Activated B cell treated with CpG ODN at 0.5 μM for 24 hours (primary cell): ENCODE results near the gene VPS11. TPM values are rescaled to one million over a fixed set of nuclear protein-coding genes. Genes with fewer than 3 reads are reported as not detected.

Experiments
- ATAC-seq: fragments of 200-7000 bp; cut with Tn5 transposase; one replicate; pipeline ENCODE4 v1.10.0; 2021; ENCODE audit warnings: low read depth, mild to moderate bottlenecking, moderate library complexity
- CTCF ChIA-PET: fragments of 350-600 bp; sonication (Branson Sonifier 250); formaldehyde crosslinking; loops from one replicate; lab custom pipeline; 2021; ENCODE audit warnings: antibody characterized with exemption; lab: Charles Lee
- POLR2A ChIA-PET: fragments of 350-600 bp; sonication (Branson Sonifier 250); formaldehyde crosslinking; loops from one replicate; lab custom pipeline; 2021; ENCODE audit warnings: antibody characterized with exemption; lab: Charles Lee
- DNase-seq: peaks from one replicate; pipeline ENCODE4 v3.0.0; 2022
- H3K27ac Mint-ChIP-seq: one replicate; pipeline ENCODE4 v1.8.0; 2020; ENCODE audit warnings: mixed read lengths
- H3K27me3 Mint-ChIP-seq: one replicate; pipeline ENCODE4 v1.8.0; 2021; ENCODE audit warnings: mixed read lengths
- H3K36me3 Mint-ChIP-seq: one replicate; pipeline ENCODE4 v1.8.0; 2021; ENCODE audit warnings: low read depth, mixed read lengths
- H3K4me1 Mint-ChIP-seq: one replicate; pipeline ENCODE4 v1.8.0; 2021; ENCODE audit warnings: mixed read lengths
- H3K4me3 Mint-ChIP-seq: one replicate; pipeline ENCODE4 v1.8.0; 2020; ENCODE audit warnings: mild to moderate bottlenecking, mixed read lengths
- H3K9me3 Mint-ChIP-seq: one replicate; pipeline ENCODE4 v1.8.0; 2020; ENCODE audit warnings: mixed read lengths
- CTCF ChIP-seq: fragments of 200-600 bp; IDR thresholded peaks from one replicate; pipeline ENCODE4 v1.8.0; 2022; ENCODE audit warnings: antibody characterized with exemption, mild to moderate bottlenecking
- intact Hi-C: fragments of 100-400 bp; cut with micrococcal nuclease; formaldehyde crosslinking; loops from one replicate; pipeline ENCODE4 v1.15.1; 2024
- total RNA-seq: library from RNA; stranded (reverse); gene quantifications from 2 replicates; pipeline ENCODE4 v1.2.3, GENCODE V29; 2022

The VPS11 gene
- total RNA-seq, 1 donor from 2014 or later, result 53.6 TPM

- Mint-ChIP-seq H3K4me3 (peak overlapping the region; percentile 39), H3K4me1 (peaks cover 40% of the 10 kb centered on the region), H3K27me3 (no peaks in the 10 kb centered on the region), H3K36me3 (peaks cover 95% of the 10 kb centered on the region), H3K9me3 (no peaks in the 10 kb centered on the region), H3K27ac (peak overlapping the region; percentile 71)
- peak; percentile 85 for ATAC-seq
- peak; percentile 47 for DNase-seq
- ChIA-PET CTCF (no interaction called here), POLR2A (interaction anchor here (0.8 to 2.5 kb wide), 8 partner anchors 14 to 70 kb away, joined by 3 to 21 read pairs (median 4); partner anchors contain the start of genes C2CD2L, HINFP, RPS25 and TRAPPC4)
- intact Hi-C loops, result loop anchor here (1.0 to 10.0 kb wide), 3 partner anchors 15 to 57 kb away; partner anchors contain the start of genes CENATAC, SLC37A4 and VPS11
- TF ChIP-seq CTCF, result no peak
Observed at GRCh38 chr11:119051440-119052162, 16.0 kb upstream of the VPS11 start.

- Mint-ChIP-seq H3K4me1 (peaks cover 42% of the 10 kb centered on the region), H3K27me3 (no peaks in the 10 kb centered on the region), H3K4me3 (peak overlapping the region; percentile 39), H3K36me3 (peaks cover 90% of the 10 kb centered on the region), H3K9me3 (no peaks in the 10 kb centered on the region), H3K27ac (peak overlapping the region; percentile 71)
- CTCF ChIA-PET, result no interaction called here
- POLR2A ChIA-PET, result interaction anchor here (0.8 to 2.5 kb wide), 8 partner anchors 13 to 69 kb away, joined by 3 to 21 read pairs (median 4); partner anchors contain the start of genes C2CD2L, HINFP, RPS25 and TRAPPC4
- intact Hi-C loops, result loop anchor here (10.0 kb wide), 1 partner anchor 57 kb away; the partner anchor contains the start of gene CENATAC
- DNase-seq, result no peak
- TF ChIP-seq CTCF, result no peak
- ATAC-seq, result no peak
Observed at GRCh38 chr11:119052163-119052814, 15.3 kb upstream of the VPS11 start.

GRCh38 chr11:119054418-119054817 lies 13.2 kb upstream of the VPS11 start:
- no peak for TF ChIP-seq CTCF
- Mint-ChIP-seq H3K27me3 (no peaks in the 10 kb centered on the region), H3K27ac (no peak overlapping the region), H3K4me3 (no peak overlapping the region), H3K9me3 (no peaks in the 10 kb centered on the region), H3K36me3 (peaks cover 72% of the 10 kb centered on the region), H3K4me1 (peaks cover 54% of the 10 kb centered on the region)
- ChIA-PET CTCF (no interaction called here), POLR2A (interaction anchor here (3.6 to 4.7 kb wide), 2 partner anchors 13 to 36 kb away, joined by 26 to 62 read pairs; partner anchors contain the start of genes RPS25, TRAPPC4 and VPS11)
- ATAC-seq (no peak), DNase-seq (no peak)
- intact Hi-C loops, result loop anchor here (10.0 kb wide), 1 partner anchor 60 kb away; the partner anchor contains the start of gene CENATAC

- H3K36me3 Mint-ChIP-seq, result peaks cover 59% of the 10 kb centered on the region
- DNase-seq, result no peak
- H3K4me1 Mint-ChIP-seq, result peaks cover 53% of the 10 kb centered on the region
- ChIA-PET CTCF (interaction anchor here (1.3 to 2.1 kb wide), 2 partner anchors 12 to 29 kb away, joined by 4 to 9 read pairs; partner anchors contain the start of genes HMBS and VPS11), POLR2A (interaction anchor here (0.5 to 4.7 kb wide), 13 partner anchors 12 to 1958 kb away, joined by 3 to 62 read pairs (median 6); partner anchors contain the start of genes C2CD2L, CENATAC, DPAGT1 and HINFP)
- no peaks in the 10 kb centered on the region for H3K9me3 Mint-ChIP-seq
- peak overlapping the region; percentile 96 for H3K4me3 Mint-ChIP-seq
- no peak for TF ChIP-seq CTCF
- peak overlapping the region; percentile 79 for H3K27ac Mint-ChIP-seq
- ATAC-seq, result no peak
- intact Hi-C loops, result loop anchor here (2.0 to 10.0 kb wide), 3 partner anchors 61 to 264 kb away; partner anchors contain the start of genes CENATAC and DDX6
- no peaks in the 10 kb centered on the region for H3K27me3 Mint-ChIP-seq
Observed at GRCh38 chr11:119055901-119056300, 11.7 kb upstream of the VPS11 start.
